ENCODE data around the gene DCDC2C. TPM values are rescaled to one million over a fixed set of nuclear protein-coding genes. Genes with fewer than 3 reads are reported as not detected.
A peak's percentile ranks its signal among the peaks of the same experiment; 100 is the strongest.

Gene DCDC2C, protein sequence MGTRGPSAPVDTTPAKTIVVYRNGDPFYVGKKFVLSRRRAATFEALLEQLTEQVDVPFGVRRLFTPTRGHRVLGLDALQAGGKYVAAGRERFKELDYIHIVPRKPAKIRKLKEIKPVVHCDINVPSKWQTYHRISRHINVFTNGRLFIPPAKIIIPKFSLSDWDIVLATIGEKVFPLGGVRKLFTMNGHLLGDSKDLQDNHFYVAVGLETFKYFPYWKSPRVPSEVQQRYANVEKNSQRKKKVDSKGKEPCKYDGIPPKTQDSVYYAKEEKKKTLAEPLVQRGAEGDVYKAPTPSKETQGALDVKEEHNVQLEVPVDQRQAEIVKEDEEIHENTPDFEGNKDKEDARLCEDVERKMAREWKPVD
- total RNA-seq (2021) (0.43 and 0.81 TPM in 2 replicates), Bru-seq, nascent RNA (percentile 27 among the genes with signal in this experiment), BruChase-seq, experiment 1, labeled RNA remaining after a 2-hour chase (percentile 30 among the genes with signal in this experiment), BruChase-seq, experiment 2, labeled RNA remaining after a 6-hour chase (percentile 28 among the genes with signal in this experiment)
- long read RNA-seq, partial matches to known transcripts = 0 of 1 reads
- long read RNA-seq, other reads (novel, unspliced or antisense) = 1 of 1 reads

DNA sequence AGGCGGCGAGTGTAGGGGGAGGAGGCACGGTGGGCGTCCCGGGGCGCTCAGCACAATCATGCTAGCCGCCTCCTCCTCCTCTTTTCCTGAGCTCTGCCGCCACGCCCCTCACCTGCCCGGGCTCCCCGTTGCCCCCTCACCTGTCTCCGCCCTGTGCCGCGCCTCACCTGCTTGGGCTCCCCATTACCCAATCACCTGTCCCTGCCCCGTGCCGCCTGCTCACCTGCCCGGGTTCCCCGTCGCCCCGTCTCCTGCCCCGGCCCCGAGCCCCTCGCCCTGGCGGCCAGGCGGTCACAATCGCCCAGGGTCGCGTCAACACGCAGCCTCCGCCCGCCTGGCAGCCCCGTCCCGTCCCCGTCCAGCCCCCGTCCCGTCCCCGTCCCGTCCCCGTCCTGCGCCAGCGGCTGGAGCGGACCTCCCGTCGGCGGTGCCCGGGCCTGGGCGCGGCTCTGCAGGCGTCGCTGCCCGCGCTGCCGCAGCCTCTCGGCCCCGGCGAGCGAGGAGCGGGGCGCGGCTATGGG, at the start of gene DCDC2C:
Gene DCDC2C (plus strand): TSS at position 340 of the 521 bp plus-strand sequence. CDS start 177 bp downstream, at position 517.
- Histone ChIP-seq H3K4me3 (ENCODE audit: low read depth, low read length, poor library complexity, severe bottlenecking) (peak within 1 kb of the TSS; percentile 33), H3K4me1 (ENCODE audit: insufficient read depth, low read length, poor library complexity, severe bottlenecking) (peaks cover 11% of the 10 kb centered on the region), H3K36me3 (ENCODE audit: insufficient read depth, low read length, poor library complexity, severe bottlenecking) (no peaks in the 10 kb centered on the region), H3K27me3 (replicated peaks; ENCODE audit: insufficient read depth, low read depth, low read length, poor library complexity) (peaks cover 6% of the 10 kb centered on the region), H3K9me3 (ENCODE audit: low read depth, low read length, poor library complexity, severe bottlenecking) (no peaks in the 10 kb centered on the region), H3K27ac (ENCODE audit: low read depth, low read length, poor library complexity, severe bottlenecking) (no peak within 1 kb of the TSS)
- POLR2A ChIA-PET (ENCODE audit: low non-redundant PET) = no interaction called here
- TF ChIP-seq EZH2 (IDR thresholded peaks at IDR 0.05; ENCODE audit: borderline replicate concordance, low read depth, low read length, poor library complexity, severe bottlenecking) = no peak
- TF ChIP-seq, protein P1, sequence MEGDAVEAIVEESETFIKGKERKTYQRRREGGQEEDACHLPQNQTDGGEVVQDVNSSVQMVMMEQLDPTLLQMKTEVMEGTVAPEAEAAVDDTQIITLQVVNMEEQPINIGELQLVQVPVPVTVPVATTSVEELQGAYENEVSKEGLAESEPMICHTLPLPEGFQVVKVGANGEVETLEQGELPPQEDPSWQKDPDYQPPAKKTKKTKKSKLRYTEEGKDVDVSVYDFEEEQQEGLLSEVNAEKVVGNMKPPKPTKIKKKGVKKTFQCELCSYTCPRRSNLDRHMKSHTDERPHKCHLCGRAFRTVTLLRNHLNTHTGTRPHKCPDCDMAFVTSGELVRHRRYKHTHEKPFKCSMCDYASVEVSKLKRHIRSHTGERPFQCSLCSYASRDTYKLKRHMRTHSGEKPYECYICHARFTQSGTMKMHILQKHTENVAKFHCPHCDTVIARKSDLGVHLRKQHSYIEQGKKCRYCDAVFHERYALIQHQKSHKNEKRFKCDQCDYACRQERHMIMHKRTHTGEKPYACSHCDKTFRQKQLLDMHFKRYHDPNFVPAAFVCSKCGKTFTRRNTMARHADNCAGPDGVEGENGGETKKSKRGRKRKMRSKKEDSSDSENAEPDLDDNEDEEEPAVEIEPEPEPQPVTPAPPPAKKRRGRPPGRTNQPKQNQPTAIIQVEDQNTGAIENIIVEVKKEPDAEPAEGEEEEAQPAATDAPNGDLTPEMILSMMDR (conservative IDR thresholded peaks at IDR 0.05; ENCODE audit: low read depth, low read length) = no peak
- DNase-seq (ENCODE audit: low spot score) = no peak
- intact Hi-C loops (cut with micrococcal nuclease; ENCODE audit: unreplicated experiment) = no loop called here
- CTCF ChIA-PET = no interaction called here
- no TSS peak for BruUV-seq (replicated peaks)

DNA sequence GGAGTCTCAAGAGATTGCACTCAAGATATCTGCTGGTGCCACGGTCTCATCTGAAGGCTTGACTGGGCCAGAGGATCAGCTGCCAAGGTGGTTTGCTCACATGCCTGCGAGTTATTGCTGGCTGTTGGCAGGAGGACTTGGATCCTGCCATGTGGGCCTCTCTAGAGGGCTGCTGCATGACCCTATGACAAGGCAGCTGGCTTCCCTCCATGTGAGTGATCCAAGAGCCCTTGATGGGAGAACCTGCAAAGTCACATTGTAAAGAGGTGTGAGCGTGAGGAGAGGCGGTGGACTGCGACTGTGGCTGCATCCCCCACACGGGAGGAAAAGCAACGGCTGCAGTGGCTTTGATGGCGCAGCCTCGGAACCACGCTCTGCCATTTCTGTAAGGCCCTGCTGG, 49.4 kb upstream of the DCDC2C start:
- Histone ChIP-seq H3K27ac (ENCODE audit: low read depth, low read length, poor library complexity, severe bottlenecking) (no peak overlapping the region), H3K36me3 (ENCODE audit: insufficient read depth, low read length, poor library complexity, severe bottlenecking) (no peaks in the 10 kb centered on the region), H3K4me3 (ENCODE audit: low read depth, low read length, poor library complexity, severe bottlenecking) (no peak overlapping the region), H3K27me3 (replicated peaks; ENCODE audit: insufficient read depth, low read depth, low read length, poor library complexity) (no peaks in the 10 kb centered on the region), H3K9me3 (ENCODE audit: low read depth, low read length, poor library complexity, severe bottlenecking) (no peaks in the 10 kb centered on the region), H3K4me1 (ENCODE audit: insufficient read depth, low read length, poor library complexity, severe bottlenecking) (peaks cover 8% of the 10 kb centered on the region)
- CTCF ChIA-PET = no interaction called here
- TF ChIP-seq, protein P1 (conservative IDR thresholded peaks at IDR 0.05; ENCODE audit: low read depth, low read length) = no peak
- intact Hi-C loops (cut with micrococcal nuclease; ENCODE audit: unreplicated experiment) = loop anchor here (5.0 kb wide), 2 partner anchors 232 to 1532 kb away; no protein-coding TSS in a partner anchor
- BruUV-seq (replicated peaks) = no TSS peak
- DNase-seq (ENCODE audit: low spot score) = no peak
- POLR2A ChIA-PET (ENCODE audit: low non-redundant PET) = no interaction called here

DNA sequence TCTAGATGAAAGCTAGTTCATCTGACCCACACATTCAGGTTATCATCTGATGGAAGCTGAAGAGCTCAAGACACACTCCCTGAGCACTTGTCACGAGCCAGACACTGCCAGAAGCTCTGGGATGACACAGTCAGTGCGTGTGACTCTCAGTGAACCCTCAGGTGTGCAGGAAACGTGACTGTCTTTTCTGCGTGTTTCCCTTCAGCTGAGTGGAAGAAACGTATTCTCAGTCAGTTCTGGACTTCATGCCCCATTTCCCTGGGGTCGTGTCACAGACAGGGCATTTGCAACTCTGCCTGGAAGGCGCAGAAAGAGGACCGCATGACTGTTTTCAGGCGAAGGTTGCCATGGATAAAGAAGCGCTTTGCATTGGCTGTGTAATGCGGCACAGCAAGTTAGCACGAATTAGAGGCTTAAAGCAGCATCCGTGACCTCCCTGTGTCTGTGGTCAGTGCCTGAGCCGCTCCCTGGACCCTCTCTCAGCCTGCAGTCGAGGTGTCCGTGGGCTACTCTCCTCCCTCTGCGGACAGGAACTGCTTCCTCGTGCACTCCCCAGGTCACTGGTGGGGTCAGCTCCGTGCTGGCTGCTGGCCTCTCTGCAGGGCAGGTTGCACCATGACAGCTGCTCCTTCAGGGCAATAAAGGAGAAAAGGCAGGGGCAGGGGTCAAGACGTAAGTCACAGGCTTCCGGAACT, 48.7 kb upstream of the DCDC2C start:
- no peaks in the 10 kb centered on the region for H3K36me3 ChIP-seq (ENCODE audit: insufficient read depth, low read length, poor library complexity, severe bottlenecking)
- no peak overlapping the region for H3K4me3 ChIP-seq (ENCODE audit: low read depth, low read length, poor library complexity, severe bottlenecking)
- no peaks in the 10 kb centered on the region for H3K9me3 ChIP-seq (ENCODE audit: low read depth, low read length, poor library complexity, severe bottlenecking)
- BruUV-seq (replicated peaks) = no TSS peak
- ChIA-PET POLR2A (ENCODE audit: low non-redundant PET) (no interaction called here), CTCF (no interaction called here)
- no peak for DNase-seq (ENCODE audit: low spot score)
- peaks cover 15% of the 10 kb centered on the region for H3K4me1 ChIP-seq (ENCODE audit: insufficient read depth, low read length, poor library complexity, severe bottlenecking)
- H3K27ac ChIP-seq (ENCODE audit: low read depth, low read length, poor library complexity, severe bottlenecking) = no peak overlapping the region
- TF ChIP-seq, protein P1 (conservative IDR thresholded peaks at IDR 0.05; ENCODE audit: low read depth, low read length) = no peak
- TF ChIP-seq EZH2 (IDR thresholded peaks at IDR 0.05; ENCODE audit: borderline replicate concordance, low read depth, low read length, poor library complexity, severe bottlenecking) = no peak
- no peaks in the 10 kb centered on the region for H3K27me3 ChIP-seq (replicated peaks; ENCODE audit: insufficient read depth, low read depth, low read length, poor library complexity)
- intact Hi-C loops (cut with micrococcal nuclease; ENCODE audit: unreplicated experiment) = loop anchor here (5.0 kb wide), 2 partner anchors 232 to 1532 kb away; no protein-coding TSS in a partner anchor

Measured in A673 (cell line).